ENCODE results near the gene TP53BP2.

- TF ChIP-seq CTCF (IDR thresholded peaks at IDR 0.05) (no peak), POLR2A (IDR thresholded peaks at IDR 0.05) (no peak)
Observed at GRCh38 chr1:223758734-223759133, 87.0 kb downstream of the TP53BP2 start.

All from Peyer's patch (tissue), 4 donors.